Fibroblast of lung (primary cell): ENCODE results near the gene ICAM3. TPM values are rescaled to one million over a fixed set of nuclear protein-coding genes. Genes with fewer than 3 reads are reported as not detected.

ENCODE experiments used
- DNase-seq, 2 donors: peaks; one replicate each; pipeline versions ENCODE4 v3.0.0 to v3.0.0-alpha.2; 2010; ENCODE audit warnings: low read depth in 2 of 2
- H2AFZ ChIP-seq: 2 replicates; pipeline ENCODE4 v1.5.1; 2012; ENCODE audit warnings: low read length, control low read depth, inconsistent platforms
- H3K27ac ChIP-seq: 2 replicates; pipeline ENCODE4 v1.5.1; 2011; ENCODE audit warnings: low read length, control low read depth; ENCODE audit not compliant: insufficient read depth
- H3K27me3 ChIP-seq: 2 replicates; pipeline ENCODE4 v1.5.1; 2011; ENCODE audit warnings: mild to moderate bottlenecking, low read length; ENCODE audit not compliant: control insufficient read depth, insufficient read depth
- H3K36me3 ChIP-seq: 2 replicates; pipeline ENCODE4 v1.5.1; 2011; ENCODE audit warnings: low read length; ENCODE audit not compliant: control insufficient read depth, insufficient read depth
- H3K4me1 ChIP-seq: 2 replicates; pipeline ENCODE4 v1.5.1; 2011; ENCODE audit warnings: low read length; ENCODE audit not compliant: control insufficient read depth, insufficient read depth; ENCODE audit errors: extremely low read depth
- H3K4me2 ChIP-seq: 2 replicates; pipeline ENCODE4 v1.5.1; 2011; ENCODE audit warnings: low read length, control low read depth; ENCODE audit not compliant: insufficient read depth; ENCODE audit errors: extremely low read depth
- H3K4me3 ChIP-seq, 4 experiments: fragments of 200-600 bp in 1 of 4; sonication (generic) in 1 of 4; replicated peaks in 1 of 4; 2 replicates each; pipeline ENCODE4 v1.5.1; 2011 to 2016; ENCODE audit warnings: low read length in 4 of 4, low read depth in 3 of 4, mild to moderate bottlenecking in 3 of 4, control low read depth in 2 of 4, inconsistent platforms in 1 of 4, mixed read lengths in 1 of 4; ENCODE audit not compliant: insufficient read depth in 1 of 4; ENCODE audit errors: control extremely low read depth in 1 of 4
- H3K79me2 ChIP-seq: 2 replicates; pipeline ENCODE4 v1.5.1; 2012; ENCODE audit warnings: mild to moderate bottlenecking, low read length, inconsistent platforms; ENCODE audit not compliant: control insufficient read depth, insufficient read depth
- H3K9ac ChIP-seq: 2 replicates; pipeline ENCODE4 v1.5.1; 2011; ENCODE audit warnings: mild to moderate bottlenecking, low read length, control low read depth; ENCODE audit not compliant: insufficient read depth
- H3K9me3 ChIP-seq: 2 replicates; pipeline ENCODE4 v1.5.1; 2012; ENCODE audit warnings: low read depth, low read length; ENCODE audit not compliant: control insufficient read depth, insufficient read depth
- H4K20me1 ChIP-seq: 2 replicates; pipeline ENCODE4 v1.5.1; 2011; ENCODE audit warnings: low read length; ENCODE audit not compliant: control insufficient read depth, insufficient read depth; ENCODE audit errors: extremely low read depth
- EZH2 ChIP-seq: IDR thresholded peaks from 2 replicates; pipeline ENCODE4 v1.5.1; 2012; ENCODE audit warnings: low read length, control low read depth, mild to moderate bottlenecking; ENCODE audit errors: missing control alignments
- polyA plus RNA-seq, 2 donors: library from polyadenylated mRNA; depleted of rRNA in 1 of 2; stranded (reverse) in 1 of 2; unstranded in 1 of 2; fragments of >200 nt; gene quantifications; 2 replicates each; pipeline ENCODE4 v1.2.1, GENCODE V29; 2011 to 2012; ENCODE audit warnings: missing spikeins in 1 of 2
- total RNA-seq: library from RNA; depleted of rRNA; stranded (reverse); fragments of >200 nt; gene quantifications from 2 replicates; pipeline ENCODE4 v1.2.1, GENCODE V29; 2014
- TF ChIP-seq, protein P1 (sequence below), 2 donors: IDR thresholded peaks in 1 of 2; conservative IDR thresholded peaks in 1 of 2; 1 replicate in 1 of 2; 2 replicates in 1 of 2; pipeline ENCODE4 v1.5.1; 2011 to 2012; ENCODE audit warnings: low read length in 2 of 2, control low read depth in 1 of 2, inconsistent platforms in 1 of 2, low read depth in 1 of 2, mild to moderate bottlenecking in 1 of 2

The ICAM3 gene
- total and polyA plus RNA-seq, 2 donors (not counting 1 experiment from before 2014, with no cell fraction given): 4.3 to 4.5 TPM

DNA sequence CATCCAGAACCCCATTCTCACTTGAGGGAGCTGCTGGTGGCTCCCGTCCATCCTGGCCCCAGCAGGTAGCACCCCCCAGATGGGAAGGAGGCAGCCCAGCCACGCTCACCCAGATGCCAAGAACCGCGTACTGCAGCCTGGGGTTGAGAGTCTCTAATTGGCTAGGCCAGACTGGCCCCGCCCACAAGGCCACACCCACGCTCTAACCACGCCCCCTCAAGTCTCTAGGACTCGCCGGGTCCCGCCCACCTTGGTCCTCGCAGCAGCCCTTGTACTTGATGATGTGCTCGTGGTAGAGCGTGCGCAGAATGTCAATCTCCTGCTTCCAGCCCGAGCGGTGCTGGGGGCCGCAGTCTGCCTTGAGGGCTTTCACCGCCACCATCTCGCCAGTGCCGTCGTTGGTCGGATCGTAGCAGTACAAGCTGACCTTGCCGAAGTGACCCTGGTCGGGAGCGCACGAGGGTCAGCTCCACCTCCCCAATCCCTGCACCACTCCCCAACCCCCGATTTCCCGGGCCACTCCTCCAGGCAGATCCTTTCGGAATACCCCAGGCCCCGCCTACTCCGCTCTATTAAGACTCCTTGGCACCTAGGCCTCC, 14.5 kb upstream of the ICAM3 start:
- H2AFZ ChIP-seq: no peak overlapping the region
- peak; percentile 19 to 26 for DNase-seq
- H3K79me2 ChIP-seq: no peaks in the 10 kb centered on the region
- H3K9ac ChIP-seq: no peak overlapping the region
- H4K20me1 ChIP-seq: no peaks in the 10 kb centered on the region
- no peak overlapping the region for H3K4me3 ChIP-seq
- H3K27ac ChIP-seq: no peak overlapping the region
- H3K36me3 ChIP-seq: peaks cover 17% of the 10 kb centered on the region
- no peaks in the 10 kb centered on the region for H3K4me1 ChIP-seq
- no peaks in the 10 kb centered on the region for H3K27me3 ChIP-seq
- no peaks in the 10 kb centered on the region for H3K9me3 ChIP-seq
- TF ChIP-seq EZH2: no peak
- TF ChIP-seq, protein P1, sequence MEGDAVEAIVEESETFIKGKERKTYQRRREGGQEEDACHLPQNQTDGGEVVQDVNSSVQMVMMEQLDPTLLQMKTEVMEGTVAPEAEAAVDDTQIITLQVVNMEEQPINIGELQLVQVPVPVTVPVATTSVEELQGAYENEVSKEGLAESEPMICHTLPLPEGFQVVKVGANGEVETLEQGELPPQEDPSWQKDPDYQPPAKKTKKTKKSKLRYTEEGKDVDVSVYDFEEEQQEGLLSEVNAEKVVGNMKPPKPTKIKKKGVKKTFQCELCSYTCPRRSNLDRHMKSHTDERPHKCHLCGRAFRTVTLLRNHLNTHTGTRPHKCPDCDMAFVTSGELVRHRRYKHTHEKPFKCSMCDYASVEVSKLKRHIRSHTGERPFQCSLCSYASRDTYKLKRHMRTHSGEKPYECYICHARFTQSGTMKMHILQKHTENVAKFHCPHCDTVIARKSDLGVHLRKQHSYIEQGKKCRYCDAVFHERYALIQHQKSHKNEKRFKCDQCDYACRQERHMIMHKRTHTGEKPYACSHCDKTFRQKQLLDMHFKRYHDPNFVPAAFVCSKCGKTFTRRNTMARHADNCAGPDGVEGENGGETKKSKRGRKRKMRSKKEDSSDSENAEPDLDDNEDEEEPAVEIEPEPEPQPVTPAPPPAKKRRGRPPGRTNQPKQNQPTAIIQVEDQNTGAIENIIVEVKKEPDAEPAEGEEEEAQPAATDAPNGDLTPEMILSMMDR (conservative IDR thresholded peaks at IDR 0.05 in 1 of 2, IDR thresholded peaks at IDR 0.05 in 1 of 2; ENCODE audit: low read depth in 1 of 2, low read length in 2 of 2): no peak
- no peak overlapping the region for H3K4me2 ChIP-seq

DNA sequence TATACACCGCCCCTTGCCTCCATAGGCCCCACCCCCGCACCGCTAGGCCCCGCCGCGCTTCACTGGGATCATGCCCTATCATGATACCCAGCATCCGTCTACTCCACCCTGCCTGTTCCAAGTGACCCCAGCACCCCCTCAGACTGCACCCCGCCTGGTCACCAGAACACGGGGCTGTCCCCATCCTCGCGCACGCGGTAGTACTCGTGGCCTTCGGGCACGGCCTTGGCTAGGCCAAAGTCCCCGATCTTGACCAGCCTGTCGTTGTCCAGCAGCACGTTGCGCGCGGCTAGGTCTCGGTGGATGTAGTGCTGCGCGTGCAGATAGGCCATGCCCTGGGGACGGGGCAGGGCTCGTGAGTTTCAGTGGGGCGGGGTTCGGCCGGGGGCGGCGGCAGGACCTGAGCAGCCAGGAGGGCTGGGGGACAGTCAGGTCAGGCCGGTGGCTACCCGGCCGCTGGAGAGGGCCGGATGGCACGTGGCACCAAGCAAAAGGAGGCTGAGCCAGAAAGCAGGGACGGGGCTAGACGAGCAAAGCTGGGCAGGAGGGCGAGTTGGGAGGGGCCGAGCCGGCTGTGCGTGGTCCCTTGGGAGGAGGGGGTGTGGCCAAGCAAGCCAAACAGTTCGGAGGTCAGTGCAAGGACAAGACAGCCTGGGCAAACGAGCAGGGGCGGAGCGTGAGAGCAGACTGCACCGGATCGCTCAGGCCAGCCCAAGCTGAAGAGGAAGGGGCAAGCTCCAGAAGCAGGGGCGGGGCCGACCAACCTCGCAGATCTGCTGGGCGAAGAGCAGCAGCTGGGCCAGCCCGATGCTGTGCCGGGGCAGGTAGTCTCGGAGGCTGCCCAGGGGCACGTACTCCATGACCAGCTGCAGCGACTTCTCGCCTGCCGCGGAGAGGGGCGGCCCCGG, 13.6 kb upstream of the ICAM3 start:
- H3K4me3 ChIP-seq: no peak overlapping the region
- H3K4me2 ChIP-seq: no peak overlapping the region
- no peak for TF ChIP-seq EZH2
- TF ChIP-seq, protein P1 (conservative IDR thresholded peaks at IDR 0.05 in 1 of 2, IDR thresholded peaks at IDR 0.05 in 1 of 2; ENCODE audit: low read depth in 1 of 2, low read length in 2 of 2): no peak
- H3K27ac ChIP-seq: no peak overlapping the region
- H2AFZ ChIP-seq: no peak overlapping the region
- no peaks in the 10 kb centered on the region for H3K9me3 ChIP-seq
- H4K20me1 ChIP-seq: no peaks in the 10 kb centered on the region
- DNase-seq: peak in 1 of 2 donors; percentile 49
- H3K9ac ChIP-seq: no peak overlapping the region
- H3K4me1 ChIP-seq: no peaks in the 10 kb centered on the region
- H3K36me3 ChIP-seq: peaks cover 16% of the 10 kb centered on the region
- H3K79me2 ChIP-seq: no peaks in the 10 kb centered on the region
- H3K27me3 ChIP-seq: no peaks in the 10 kb centered on the region

DNA sequence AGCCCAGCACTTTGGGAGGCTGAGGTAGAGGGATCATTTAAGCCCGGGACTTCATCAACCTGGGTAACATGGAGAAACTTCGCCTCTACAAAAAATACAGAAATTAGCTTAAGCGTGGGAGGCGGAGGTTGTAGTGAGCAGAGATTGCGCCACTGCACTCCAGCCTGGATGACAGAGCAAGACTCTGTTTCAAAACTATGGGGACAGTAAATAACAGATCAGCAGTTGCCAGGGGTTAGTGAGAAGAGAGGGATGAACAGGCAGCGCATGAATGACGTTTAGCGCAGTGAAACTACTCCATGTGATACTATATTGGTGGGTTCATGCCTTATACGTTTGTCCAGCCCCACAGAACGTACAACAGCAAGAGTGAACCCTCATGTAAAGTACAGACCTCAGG, 7.1 kb upstream of the ICAM3 start:
- no peaks in the 10 kb centered on the region for H3K9me3 ChIP-seq
- no peak overlapping the region for H3K27ac ChIP-seq
- H3K9ac ChIP-seq: no peak overlapping the region
- no peaks in the 10 kb centered on the region for H3K27me3 ChIP-seq
- peak in 1 of 2 donors; percentile 8 for DNase-seq
- no peak overlapping the region for H3K4me3 ChIP-seq
- H3K36me3 ChIP-seq: no peaks in the 10 kb centered on the region
- H3K79me2 ChIP-seq: no peaks in the 10 kb centered on the region
- no peaks in the 10 kb centered on the region for H4K20me1 ChIP-seq
- H2AFZ ChIP-seq: no peak overlapping the region
- TF ChIP-seq EZH2: no peak
- TF ChIP-seq, protein P1 (conservative IDR thresholded peaks at IDR 0.05 in 1 of 2, IDR thresholded peaks at IDR 0.05 in 1 of 2; ENCODE audit: low read depth in 1 of 2, low read length in 2 of 2): no peak
- no peak overlapping the region for H3K4me2 ChIP-seq
- H3K4me1 ChIP-seq: peaks cover 2% of the 10 kb centered on the region
